ENCODE measurements around the gene FEN1.

DNA sequence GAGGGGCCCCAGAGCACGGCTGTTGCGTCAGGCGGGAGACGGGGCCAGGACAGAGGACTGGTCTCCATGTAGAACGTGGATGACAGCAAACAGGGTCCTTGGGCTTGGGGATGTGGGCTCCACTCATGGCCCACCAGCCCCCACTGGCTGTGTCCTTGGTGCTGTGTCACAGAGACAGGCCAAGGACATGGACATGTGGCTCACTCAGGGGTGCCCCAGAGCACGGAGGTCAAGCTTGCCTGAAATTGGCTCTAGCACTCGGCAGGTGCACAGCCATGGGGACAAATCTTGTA lies 49.8 kb downstream of the FEN1 start:
- TF ChIP-seq ELF1 (IDR thresholded peaks at IDR 0.05) = no peak
- TF ChIP-seq, protein P1, sequence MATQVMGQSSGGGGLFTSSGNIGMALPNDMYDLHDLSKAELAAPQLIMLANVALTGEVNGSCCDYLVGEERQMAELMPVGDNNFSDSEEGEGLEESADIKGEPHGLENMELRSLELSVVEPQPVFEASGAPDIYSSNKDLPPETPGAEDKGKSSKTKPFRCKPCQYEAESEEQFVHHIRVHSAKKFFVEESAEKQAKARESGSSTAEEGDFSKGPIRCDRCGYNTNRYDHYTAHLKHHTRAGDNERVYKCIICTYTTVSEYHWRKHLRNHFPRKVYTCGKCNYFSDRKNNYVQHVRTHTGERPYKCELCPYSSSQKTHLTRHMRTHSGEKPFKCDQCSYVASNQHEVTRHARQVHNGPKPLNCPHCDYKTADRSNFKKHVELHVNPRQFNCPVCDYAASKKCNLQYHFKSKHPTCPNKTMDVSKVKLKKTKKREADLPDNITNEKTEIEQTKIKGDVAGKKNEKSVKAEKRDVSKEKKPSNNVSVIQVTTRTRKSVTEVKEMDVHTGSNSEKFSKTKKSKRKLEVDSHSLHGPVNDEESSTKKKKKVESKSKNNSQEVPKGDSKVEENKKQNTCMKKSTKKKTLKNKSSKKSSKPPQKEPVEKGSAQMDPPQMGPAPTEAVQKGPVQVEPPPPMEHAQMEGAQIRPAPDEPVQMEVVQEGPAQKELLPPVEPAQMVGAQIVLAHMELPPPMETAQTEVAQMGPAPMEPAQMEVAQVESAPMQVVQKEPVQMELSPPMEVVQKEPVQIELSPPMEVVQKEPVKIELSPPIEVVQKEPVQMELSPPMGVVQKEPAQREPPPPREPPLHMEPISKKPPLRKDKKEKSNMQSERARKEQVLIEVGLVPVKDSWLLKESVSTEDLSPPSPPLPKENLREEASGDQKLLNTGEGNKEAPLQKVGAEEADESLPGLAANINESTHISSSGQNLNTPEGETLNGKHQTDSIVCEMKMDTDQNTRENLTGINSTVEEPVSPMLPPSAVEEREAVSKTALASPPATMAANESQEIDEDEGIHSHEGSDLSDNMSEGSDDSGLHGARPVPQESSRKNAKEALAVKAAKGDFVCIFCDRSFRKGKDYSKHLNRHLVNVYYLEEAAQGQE (IDR thresholded peaks at IDR 0.05; ENCODE audit: low read depth, low read length) = no peak
- TF ChIP-seq POLR2AphosphoS5 (IDR thresholded peaks at IDR 0.05; ENCODE audit: low read depth, low read length) = no peak
- TF ChIP-seq YY1 (IDR thresholded peaks at IDR 0.05; ENCODE audit: low read depth) = no peak
- no peak for TF ChIP-seq MXI1 (IDR thresholded peaks at IDR 0.05; ENCODE audit: low read depth, low read length)
- TF ChIP-seq, protein P2, sequence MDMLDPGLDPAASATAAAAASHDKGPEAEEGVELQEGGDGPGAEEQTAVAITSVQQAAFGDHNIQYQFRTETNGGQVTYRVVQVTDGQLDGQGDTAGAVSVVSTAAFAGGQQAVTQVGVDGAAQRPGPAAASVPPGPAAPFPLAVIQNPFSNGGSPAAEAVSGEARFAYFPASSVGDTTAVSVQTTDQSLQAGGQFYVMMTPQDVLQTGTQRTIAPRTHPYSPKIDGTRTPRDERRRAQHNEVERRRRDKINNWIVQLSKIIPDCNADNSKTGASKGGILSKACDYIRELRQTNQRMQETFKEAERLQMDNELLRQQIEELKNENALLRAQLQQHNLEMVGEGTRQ (IDR thresholded peaks at IDR 0.05; ENCODE audit: borderline replicate concordance, low read depth, low read length) = no peak
- TF ChIP-seq RAD21 (IDR thresholded peaks at IDR 0.05; ENCODE audit: low read length) = no peak
- TF ChIP-seq, protein P3, sequence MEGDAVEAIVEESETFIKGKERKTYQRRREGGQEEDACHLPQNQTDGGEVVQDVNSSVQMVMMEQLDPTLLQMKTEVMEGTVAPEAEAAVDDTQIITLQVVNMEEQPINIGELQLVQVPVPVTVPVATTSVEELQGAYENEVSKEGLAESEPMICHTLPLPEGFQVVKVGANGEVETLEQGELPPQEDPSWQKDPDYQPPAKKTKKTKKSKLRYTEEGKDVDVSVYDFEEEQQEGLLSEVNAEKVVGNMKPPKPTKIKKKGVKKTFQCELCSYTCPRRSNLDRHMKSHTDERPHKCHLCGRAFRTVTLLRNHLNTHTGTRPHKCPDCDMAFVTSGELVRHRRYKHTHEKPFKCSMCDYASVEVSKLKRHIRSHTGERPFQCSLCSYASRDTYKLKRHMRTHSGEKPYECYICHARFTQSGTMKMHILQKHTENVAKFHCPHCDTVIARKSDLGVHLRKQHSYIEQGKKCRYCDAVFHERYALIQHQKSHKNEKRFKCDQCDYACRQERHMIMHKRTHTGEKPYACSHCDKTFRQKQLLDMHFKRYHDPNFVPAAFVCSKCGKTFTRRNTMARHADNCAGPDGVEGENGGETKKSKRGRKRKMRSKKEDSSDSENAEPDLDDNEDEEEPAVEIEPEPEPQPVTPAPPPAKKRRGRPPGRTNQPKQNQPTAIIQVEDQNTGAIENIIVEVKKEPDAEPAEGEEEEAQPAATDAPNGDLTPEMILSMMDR (IDR thresholded peaks at IDR 0.05) = no peak
- TF ChIP-seq FOXJ3 (CRISPR knock-in tag; IDR thresholded peaks at IDR 0.05) = no peak
